Measurements from ENCODE around the gene B4GALT3. TPM values are rescaled to one million over a fixed set of nuclear protein-coding genes. Genes with fewer than 3 reads are reported as not detected.
A peak's percentile ranks its signal among the peaks of the same experiment; 100 is the strongest.

B4GALT3 gene
- total RNA-seq, 1 donor from 2014 or later, result 38.0 TPM

DNA sequence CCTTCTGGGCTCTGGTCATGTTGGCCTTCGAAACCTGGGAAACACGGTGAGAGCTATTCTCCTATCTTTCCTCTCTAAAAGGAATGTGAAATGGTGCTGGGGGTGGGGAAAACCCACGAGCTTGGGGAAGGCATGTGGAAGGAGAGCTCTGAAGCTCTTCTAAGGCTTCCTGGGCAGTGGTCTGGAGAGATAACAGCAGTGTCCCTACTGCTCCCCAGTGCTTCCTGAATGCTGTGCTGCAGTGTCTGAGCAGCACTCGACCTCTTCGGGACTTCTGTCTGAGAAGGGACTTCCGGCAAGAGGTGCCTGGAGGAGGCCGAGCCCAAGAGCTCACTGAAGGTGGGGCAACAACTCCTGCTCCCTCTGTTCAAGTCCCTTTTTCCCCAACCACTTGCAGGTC is 15.3 kb downstream of the B4GALT3 start:
- H3K9me3 Mint-ChIP-seq, result no peaks in the 10 kb centered on the region
- peak overlapping the region; percentile 9 for H3K27ac Mint-ChIP-seq
- no peaks in the 10 kb centered on the region for H3K27me3 Mint-ChIP-seq (ENCODE audit: low read depth)
- peak overlapping the region; percentile 38 for H3K4me3 Mint-ChIP-seq
- TF ChIP-seq, protein P1, sequence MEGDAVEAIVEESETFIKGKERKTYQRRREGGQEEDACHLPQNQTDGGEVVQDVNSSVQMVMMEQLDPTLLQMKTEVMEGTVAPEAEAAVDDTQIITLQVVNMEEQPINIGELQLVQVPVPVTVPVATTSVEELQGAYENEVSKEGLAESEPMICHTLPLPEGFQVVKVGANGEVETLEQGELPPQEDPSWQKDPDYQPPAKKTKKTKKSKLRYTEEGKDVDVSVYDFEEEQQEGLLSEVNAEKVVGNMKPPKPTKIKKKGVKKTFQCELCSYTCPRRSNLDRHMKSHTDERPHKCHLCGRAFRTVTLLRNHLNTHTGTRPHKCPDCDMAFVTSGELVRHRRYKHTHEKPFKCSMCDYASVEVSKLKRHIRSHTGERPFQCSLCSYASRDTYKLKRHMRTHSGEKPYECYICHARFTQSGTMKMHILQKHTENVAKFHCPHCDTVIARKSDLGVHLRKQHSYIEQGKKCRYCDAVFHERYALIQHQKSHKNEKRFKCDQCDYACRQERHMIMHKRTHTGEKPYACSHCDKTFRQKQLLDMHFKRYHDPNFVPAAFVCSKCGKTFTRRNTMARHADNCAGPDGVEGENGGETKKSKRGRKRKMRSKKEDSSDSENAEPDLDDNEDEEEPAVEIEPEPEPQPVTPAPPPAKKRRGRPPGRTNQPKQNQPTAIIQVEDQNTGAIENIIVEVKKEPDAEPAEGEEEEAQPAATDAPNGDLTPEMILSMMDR (IDR thresholded peaks at IDR 0.05; ENCODE audit: unreplicated experiment), result no peak
- peaks cover 26% of the 10 kb centered on the region for H3K4me1 Mint-ChIP-seq
- H3K36me3 Mint-ChIP-seq, result peaks cover 34% of the 10 kb centered on the region
- no peak for DNase-seq (ENCODE audit: low spot score in 2 of 2, unreplicated experiment in 2 of 2)

DNA sequence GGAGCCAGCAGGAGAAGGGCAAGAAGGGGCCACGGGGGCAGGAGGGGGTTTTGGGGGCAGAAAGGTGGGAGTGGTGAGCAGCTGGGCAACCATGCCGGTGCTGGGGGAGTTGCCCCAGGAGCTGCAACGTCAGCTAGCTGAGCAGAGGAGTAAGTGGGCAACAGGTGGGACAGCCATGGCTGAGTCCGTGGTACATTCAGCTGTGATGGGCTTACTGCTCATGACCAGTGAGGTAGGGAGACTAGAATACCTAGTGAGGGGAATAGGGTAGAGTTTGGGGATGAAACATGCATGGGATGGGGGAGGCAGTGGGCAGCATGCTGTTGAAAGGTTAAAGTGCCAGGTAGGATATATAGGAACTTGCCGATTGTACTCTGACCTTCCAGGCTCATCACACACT is 15.7 kb downstream of the B4GALT3 start:
- Mint-ChIP-seq H3K27ac (no peak overlapping the region), H3K4me1 (peaks cover 23% of the 10 kb centered on the region), H3K4me3 (peak overlapping the region; percentile 1), H3K36me3 (peaks cover 37% of the 10 kb centered on the region), H3K9me3 (no peaks in the 10 kb centered on the region), H3K27me3 (ENCODE audit: low read depth) (no peaks in the 10 kb centered on the region)
- TF ChIP-seq, protein P1 (IDR thresholded peaks at IDR 0.05; ENCODE audit: unreplicated experiment), result no peak
- no peak for DNase-seq (ENCODE audit: low spot score in 2 of 2, unreplicated experiment in 2 of 2)

DNA sequence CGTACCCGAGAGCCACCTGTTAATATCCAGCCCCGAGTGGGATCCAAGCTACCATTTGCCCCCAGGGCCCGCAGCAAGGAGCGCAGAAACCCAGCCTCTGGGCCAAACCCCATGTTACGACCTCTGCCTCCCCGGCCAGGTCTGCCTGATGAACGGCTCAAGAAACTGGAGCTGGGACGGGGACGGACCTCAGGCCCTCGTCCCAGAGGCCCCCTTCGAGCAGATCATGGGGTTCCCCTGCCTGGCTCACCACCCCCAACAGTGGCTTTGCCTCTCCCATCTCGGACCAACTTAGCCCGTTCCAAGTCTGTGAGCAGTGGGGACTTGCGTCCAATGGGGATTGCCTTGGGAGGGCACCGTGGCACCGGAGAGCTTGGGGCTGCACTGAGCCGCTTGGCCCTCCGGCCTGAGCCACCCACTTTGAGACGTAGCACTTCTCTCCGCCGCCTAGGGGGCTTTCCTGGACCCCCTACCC is 16.6 kb downstream of the B4GALT3 start:
- H3K27me3 Mint-ChIP-seq (ENCODE audit: low read depth), result no peaks in the 10 kb centered on the region
- H3K36me3 Mint-ChIP-seq, result peaks cover 37% of the 10 kb centered on the region
- TF ChIP-seq, protein P1 (IDR thresholded peaks at IDR 0.05; ENCODE audit: unreplicated experiment), result no peak
- peaks cover 23% of the 10 kb centered on the region for H3K4me1 Mint-ChIP-seq
- DNase-seq (ENCODE audit: low spot score in 2 of 2, unreplicated experiment in 2 of 2), result no peak
- peak overlapping the region; percentile 78 for H3K27ac Mint-ChIP-seq
- peak overlapping the region; percentile 87 for H3K4me3 Mint-ChIP-seq
- no peaks in the 10 kb centered on the region for H3K9me3 Mint-ChIP-seq

DNA sequence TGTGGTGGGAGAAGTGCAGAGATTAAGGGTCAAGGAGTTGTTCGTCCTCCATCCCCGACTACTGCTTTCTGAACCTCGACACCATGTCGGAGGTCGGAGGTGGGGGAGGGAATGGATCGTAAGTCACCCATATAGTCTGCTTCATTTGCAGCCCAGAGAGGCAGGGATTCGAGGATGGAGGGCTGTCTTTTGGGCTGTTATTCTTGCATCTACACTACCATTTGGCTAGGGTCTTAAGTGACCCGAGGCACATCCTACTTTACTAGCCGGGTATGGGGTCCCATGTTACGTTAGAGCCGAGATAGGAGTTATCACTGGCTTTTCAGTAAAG is 17.4 kb downstream of the B4GALT3 start:
- peak overlapping the region; percentile 78 for H3K27ac Mint-ChIP-seq
- no peaks in the 10 kb centered on the region for H3K9me3 Mint-ChIP-seq

DNA sequence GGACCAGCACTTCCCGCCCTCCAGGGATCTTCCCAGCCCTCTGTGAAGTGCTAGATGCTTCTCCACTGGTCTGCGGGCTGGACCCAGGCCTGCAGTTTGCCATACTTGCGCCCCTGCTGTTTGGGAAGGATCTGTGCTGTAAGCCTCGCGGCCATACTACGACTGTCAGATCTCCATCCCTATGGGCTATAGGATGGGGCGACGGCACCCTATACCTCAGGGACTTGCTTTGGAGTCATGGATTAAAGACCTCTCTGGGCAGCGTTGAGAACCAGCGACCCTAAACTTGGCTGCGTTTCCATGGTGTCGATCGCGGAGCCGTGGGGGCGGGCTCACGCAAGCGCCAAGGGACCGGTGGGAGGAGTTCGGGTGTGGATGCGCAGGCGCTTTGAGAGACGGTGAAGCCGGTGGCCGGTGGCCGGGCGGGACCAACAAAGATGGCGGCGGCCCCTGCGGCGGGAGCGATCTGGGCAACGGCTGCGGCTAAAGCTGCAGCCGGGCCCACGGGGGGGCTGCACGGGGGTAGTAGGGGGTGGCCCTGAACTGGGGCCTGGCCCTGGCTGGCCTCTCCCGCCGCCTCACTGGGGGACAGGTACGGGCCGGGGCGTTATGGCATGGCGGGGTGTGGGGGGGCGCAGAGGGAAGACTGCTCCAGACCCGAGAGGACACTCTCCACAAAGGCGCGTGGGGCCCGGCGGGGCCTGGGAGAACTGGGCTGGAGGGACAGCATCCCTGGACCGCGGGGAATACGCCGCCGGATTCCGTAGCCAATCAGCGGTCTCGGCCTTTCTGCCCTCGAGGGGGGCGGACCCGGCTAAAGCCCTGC is 18.0 kb downstream of the B4GALT3 start, which contains the start of gene USP21:
USP21 (plus strand) TSS at position 414 of the 826 bp plus-strand sequence. CDS start 1,141 bp downstream, outside the sequence.
- Mint-ChIP-seq H3K27ac (peak within 1 kb of the TSS; percentile 89), H3K9me3 (no peaks in the 10 kb centered on the region), H3K4me3 (peak within 1 kb of the TSS; percentile 87), H3K27me3 (ENCODE audit: low read depth) (no peaks in the 10 kb centered on the region), H3K36me3 (peaks cover 38% of the 10 kb centered on the region), H3K4me1 (peaks cover 33% of the 10 kb centered on the region)
- TF ChIP-seq, protein P1 (IDR thresholded peaks at IDR 0.05; ENCODE audit: unreplicated experiment), result no peak
- peak; percentile 88 to 96 for DNase-seq (ENCODE audit: low spot score in 2 of 2, unreplicated experiment in 2 of 2)

More for the DNA sequence above, 17.4 kb downstream of the B4GALT3 start:
- H3K4me1 Mint-ChIP-seq, result peaks cover 30% of the 10 kb centered on the region
- peaks cover 40% of the 10 kb centered on the region for H3K36me3 Mint-ChIP-seq
- H3K4me3 Mint-ChIP-seq, result peak overlapping the region; percentile 87
- H3K27me3 Mint-ChIP-seq (ENCODE audit: low read depth), result no peaks in the 10 kb centered on the region
- no peak for DNase-seq (ENCODE audit: low spot score in 2 of 2, unreplicated experiment in 2 of 2)
- TF ChIP-seq, protein P1 (IDR thresholded peaks at IDR 0.05; ENCODE audit: unreplicated experiment), result no peak

Data from mesothelial cell of epicardium (in vitro differentiated cells).